ENCODE measurements around the gene PLIN5. TPM values are rescaled to one million over a fixed set of nuclear protein-coding genes. Genes with fewer than 3 reads are reported as not detected.

Gene PLIN5
- total RNA-seq, 2 experiments from 2014 or later = 0.27 TPM; not detected in 1

GRCh38 chr19:4518345-4519171 lies 16.5 kb downstream of the PLIN5 start, which contains the start of gene PLIN4:
Gene PLIN4 (minus strand): TSS chr19:4518486. CDS start chr19:4518272, 214 bp downstream.
- Mint-ChIP-seq H3K27ac (no peak within 1 kb of the TSS), H3K9me3 (no peaks in the 10 kb centered on the region), H3K36me3 (ENCODE audit: low read depth) (no peaks in the 10 kb centered on the region), H3K4me1 (ENCODE audit: low read depth) (no peaks in the 10 kb centered on the region), H3K4me3 (no peak within 1 kb of the TSS), H3K27me3 (no peaks in the 10 kb centered on the region)
- DNase-seq = no peak
- intact Hi-C loops (cut with micrococcal nuclease) = no loop called here
- no peak for TF ChIP-seq CTCF (IDR thresholded peaks at IDR 0.05)
- ChIA-PET POLR2A (no interaction called here), CTCF (interaction anchor here (1.0 kb wide), 1 partner anchor 9 kb away, joined by 3 read pairs; no protein-coding TSS in a partner anchor)
- no peak for ATAC-seq

- Mint-ChIP-seq H3K36me3 (ENCODE audit: low read depth) (no peaks in the 10 kb centered on the region), H3K27ac (no peak overlapping the region), H3K9me3 (no peaks in the 10 kb centered on the region), H3K4me3 (no peak overlapping the region), H3K27me3 (no peaks in the 10 kb centered on the region), H3K4me1 (ENCODE audit: low read depth) (no peaks in the 10 kb centered on the region)
- DNase-seq (no peak), ATAC-seq (no peak)
- no peak for TF ChIP-seq CTCF (IDR thresholded peaks at IDR 0.05)
- ChIA-PET CTCF (interaction anchor here (1.0 kb wide), 1 partner anchor 8 kb away, joined by 3 read pairs; no protein-coding TSS in a partner anchor), POLR2A (no interaction called here)
- intact Hi-C loops (cut with micrococcal nuclease) = no loop called here
Measured at GRCh38 chr19:4517451-4518057, 17.5 kb downstream of the PLIN5 start.

GRCh38 chr19:4516939-4517300 lies 18.1 kb downstream of the PLIN5 start:
- no peak for TF ChIP-seq CTCF (IDR thresholded peaks at IDR 0.05)
- ChIA-PET POLR2A (interaction anchor here (0.6 kb wide), 1 partner anchor 44 kb away, joined by 3 read pairs; no protein-coding TSS in a partner anchor), CTCF (no interaction called here)
- ATAC-seq (no peak), DNase-seq (no peak)
- H3K4me3 Mint-ChIP-seq = no peak overlapping the region
- H3K36me3 Mint-ChIP-seq (ENCODE audit: low read depth) = no peaks in the 10 kb centered on the region
- no peak overlapping the region for H3K27ac Mint-ChIP-seq
- no peaks in the 10 kb centered on the region for H3K9me3 Mint-ChIP-seq
- intact Hi-C loops (cut with micrococcal nuclease) = no loop called here
- no peaks in the 10 kb centered on the region for H3K27me3 Mint-ChIP-seq
- H3K4me1 Mint-ChIP-seq (ENCODE audit: low read depth) = no peaks in the 10 kb centered on the region

- Mint-ChIP-seq H3K27me3 (no peaks in the 10 kb centered on the region), H3K4me1 (ENCODE audit: low read depth) (no peaks in the 10 kb centered on the region), H3K36me3 (ENCODE audit: low read depth) (no peaks in the 10 kb centered on the region), H3K27ac (no peak overlapping the region), H3K9me3 (no peaks in the 10 kb centered on the region), H3K4me3 (no peak overlapping the region)
- DNase-seq = no peak
- TF ChIP-seq CTCF (IDR thresholded peaks at IDR 0.05) = no peak
- intact Hi-C loops (cut with micrococcal nuclease) = no loop called here
- ChIA-PET POLR2A (interaction anchor here (0.6 kb wide), 1 partner anchor 44 kb away, joined by 3 read pairs; no protein-coding TSS in a partner anchor), CTCF (no interaction called here)
- ATAC-seq = no peak
Measured at GRCh38 chr19:4516199-4516938, 18.7 kb downstream of the PLIN5 start.
